Endothelial cell of umbilical vein (primary cell): ENCODE data around the gene NTSR1. TPM values are rescaled to one million over a fixed set of nuclear protein-coding genes. Genes with fewer than 3 reads are reported as not detected.

ENCODE experiments used
- BruUV-seq: library from RNA; stranded (reverse); fragments of 400-500 nt; replicated peaks from 2 replicates; lab custom pipeline; 2021; lab: Mats Ljungman, UMichigan
- CTCF ChIA-PET: fragments of 300-600, 350-600 bp; sonication (Branson Sonifier 250); formaldehyde crosslinking; loops from one replicate; lab custom pipeline; 2021; ENCODE audit warnings: antibody characterized with exemption, inconsistent platforms; lab: Charles Lee
- POLR2A ChIA-PET: fragments of 300-600, 350-600 bp; sonication (Branson Sonifier 250); formaldehyde crosslinking; loops from one replicate; lab custom pipeline; 2021; ENCODE audit warnings: antibody characterized with exemption, inconsistent platforms; lab: Charles Lee
- DNase-seq: peaks from one replicate; pipeline ENCODE4 v3.0.0-alpha.2; 2011; ENCODE audit warnings: low read depth, low spot score
- FAIRE-seq: peaks from 2 replicates; lab custom pipeline; 2011; peaks lifted over from hg19 to GRCh38; lab: Jason Lieb, UNC
- H2AFZ ChIP-seq: 2 replicates; pipeline ENCODE4 v1.6.0; 2012; ENCODE audit warnings: low read depth, low read length, control low read depth, inconsistent platforms
- H3K27ac ChIP-seq: 2 replicates; pipeline ENCODE4 v1.5.1; 2011; ENCODE audit warnings: low read depth, mild to moderate bottlenecking, control low read depth, low read length, moderate library complexity; ENCODE audit not compliant: insufficient read depth
- H3K27me3 ChIP-seq, 2 experiments: 2 replicates each; pipeline versions ENCODE4 v1.6.0 to v1.6.1; 2011; ENCODE audit warnings: low read length in 2 of 2, mixed read lengths in 1 of 2; ENCODE audit not compliant: control insufficient read depth in 2 of 2, insufficient read depth in 2 of 2
- H3K36me3 ChIP-seq, 2 experiments: 2 replicates in 1 of 2; 3 replicates in 1 of 2; pipeline ENCODE4 v1.5.1; 2011; ENCODE audit warnings: low read length in 2 of 2, mild to moderate bottlenecking in 1 of 2, moderate library complexity in 1 of 2; ENCODE audit not compliant: control insufficient read depth in 2 of 2, insufficient read depth in 2 of 2; ENCODE audit errors: extremely low read depth in 1 of 2
- H3K4me1 ChIP-seq: 3 replicates; pipeline ENCODE4 v1.5.1; 2011; ENCODE audit warnings: mild to moderate bottlenecking, low read length; ENCODE audit not compliant: control insufficient read depth, insufficient read depth; ENCODE audit errors: extremely low read depth
- H3K4me2 ChIP-seq: 2 replicates; pipeline ENCODE4 v1.6.1; 2011; ENCODE audit warnings: low read length, control low read depth, mixed read lengths; ENCODE audit not compliant: insufficient read depth
- H3K4me3 ChIP-seq, 3 experiments: fragments of 200-600 bp in 1 of 3; sonication (generic), shearing (Covaris generic) in 1 of 3; replicated peaks in 1 of 3; 2 replicates each; pipeline ENCODE4 v1.5.1; 2011 to 2016; ENCODE audit warnings: control low read depth in 3 of 3, low read length in 3 of 3, mild to moderate bottlenecking in 2 of 3, inconsistent platforms in 1 of 3, low read depth in 1 of 3, moderate library complexity in 1 of 3; ENCODE audit not compliant: insufficient read depth in 1 of 3
- H3K79me2 ChIP-seq: 2 replicates; pipeline ENCODE4 v1.6.0; 2012; ENCODE audit warnings: low read length, inconsistent platforms; ENCODE audit not compliant: control insufficient read depth, insufficient read depth
- H3K9ac ChIP-seq: replicated peaks from 2 replicates; pipeline ENCODE3; 2011; ENCODE audit warnings: low read length, control low read depth; ENCODE audit not compliant: insufficient read depth; ENCODE audit errors: extremely low read depth
- H3K9me1 ChIP-seq: replicated peaks from 3 replicates; pipeline ENCODE4 v1.6.0; 2011; ENCODE audit warnings: mild to moderate bottlenecking, low read length; ENCODE audit not compliant: control insufficient read depth, insufficient read depth; ENCODE audit errors: extremely low read depth
- H3K9me3 ChIP-seq: replicated peaks from 2 replicates; pipeline ENCODE4 v1.5.1; 2012; ENCODE audit warnings: low read length, inconsistent platforms; ENCODE audit not compliant: control insufficient read depth, insufficient read depth
- H4K20me1 ChIP-seq: replicated peaks from 2 replicates; pipeline ENCODE3; 2011; ENCODE audit warnings: mild to moderate bottlenecking, low read length; ENCODE audit not compliant: control insufficient read depth, insufficient read depth; ENCODE audit errors: extremely low read depth
- CTCF ChIP-seq, 2 donors: IDR thresholded peaks; 1 replicate in 1 of 2; 2 replicates in 1 of 2; pipeline ENCODE4 v1.5.1; 2011; ENCODE audit warnings: low read length in 2 of 2, mild to moderate bottlenecking in 2 of 2, moderate library complexity in 2 of 2, control low read depth in 1 of 2, inconsistent platforms in 1 of 2, low read depth in 1 of 2; ENCODE audit not compliant: insufficient read depth in 1 of 2; ENCODE audit errors: extremely low read depth in 1 of 2
- EZH2 ChIP-seq: IDR thresholded peaks from 2 replicates; pipeline ENCODE4 v1.6.1; 2012; ENCODE audit warnings: borderline replicate concordance, low read depth, mild to moderate bottlenecking, moderate library complexity, low read length, inconsistent platforms; ENCODE audit not compliant: severe bottlenecking
- FOS ChIP-seq: IDR thresholded peaks from 2 replicates; pipeline ENCODE4 v1.6.1; 2011; ENCODE audit warnings: mild to moderate bottlenecking, low read length, moderate library complexity, borderline replicate concordance; ENCODE audit not compliant: insufficient read depth
- GATA2 ChIP-seq: IDR thresholded peaks from 2 replicates; pipeline ENCODE4 v1.7.0; 2011; ENCODE audit warnings: low read depth, mild to moderate bottlenecking, moderate library complexity, mixed read lengths, low read length; ENCODE audit not compliant: insufficient read length, insufficient read depth
- JUN ChIP-seq: IDR thresholded peaks from 2 replicates; pipeline ENCODE4 v1.6.1; 2011; ENCODE audit warnings: borderline replicate concordance, low read depth; ENCODE audit not compliant: insufficient read length, insufficient read depth
- MAX ChIP-seq: IDR thresholded peaks from 2 replicates; pipeline ENCODE4 v1.6.1; 2011; ENCODE audit not compliant: insufficient read depth, insufficient read length
- MYC ChIP-seq: IDR thresholded peaks from one replicate; pipeline ENCODE4 v1.6.1; 2011; ENCODE audit warnings: mild to moderate bottlenecking, low read depth, low read length
- POLR2A ChIP-seq: IDR thresholded peaks from 2 replicates; pipeline ENCODE4 v1.6.1; 2012; ENCODE audit warnings: low read depth, mild to moderate bottlenecking, control low read depth, low read length
- POLR2AphosphoS5 ChIP-seq: IDR thresholded peaks from 2 replicates; pipeline ENCODE4 v1.6.1; 2012; ENCODE audit warnings: low read depth, mild to moderate bottlenecking, control low read depth, low read length, moderate library complexity; ENCODE audit not compliant: insufficient read depth
- dilution Hi-C: fragments of 300-500 bp; cut with MboI; formaldehyde crosslinking; loops from one replicate; pipeline ENCODE4 v1.15.0; 2019; ENCODE audit warnings: low sequenced_read_pairs; ENCODE audit not compliant: extremely low pct_ligation_motif_present
- intact Hi-C: fragments of 100-400 bp; cut with micrococcal nuclease; formaldehyde crosslinking; loops from one replicate; pipeline ENCODE4 v1.10.0; 2022
- polyA plus RNA-seq, 4 experiments: library from polyadenylated mRNA; depleted of rRNA in 3 of 4; stranded (reverse) in 3 of 4; unstranded in 1 of 4; fragments of >200 nt; gene quantifications; 2 replicates each; pipeline versions ENCODE4 v1.2.1 to v1.2.3, GENCODE V29; 2011 to 2012; ENCODE audit warnings: missing spikeins in 1 of 4
- total RNA-seq: library from RNA; stranded (reverse); gene quantifications from 2 replicates; pipeline ENCODE4 v1.2.3, GENCODE V29; 2021

Gene NTSR1
- total and polyA plus RNA-seq, 2 donors (not counting 3 experiments of a cell fraction or from before 2014, with no cell fraction given), result 0.14 to 2.1 TPM

DNA sequence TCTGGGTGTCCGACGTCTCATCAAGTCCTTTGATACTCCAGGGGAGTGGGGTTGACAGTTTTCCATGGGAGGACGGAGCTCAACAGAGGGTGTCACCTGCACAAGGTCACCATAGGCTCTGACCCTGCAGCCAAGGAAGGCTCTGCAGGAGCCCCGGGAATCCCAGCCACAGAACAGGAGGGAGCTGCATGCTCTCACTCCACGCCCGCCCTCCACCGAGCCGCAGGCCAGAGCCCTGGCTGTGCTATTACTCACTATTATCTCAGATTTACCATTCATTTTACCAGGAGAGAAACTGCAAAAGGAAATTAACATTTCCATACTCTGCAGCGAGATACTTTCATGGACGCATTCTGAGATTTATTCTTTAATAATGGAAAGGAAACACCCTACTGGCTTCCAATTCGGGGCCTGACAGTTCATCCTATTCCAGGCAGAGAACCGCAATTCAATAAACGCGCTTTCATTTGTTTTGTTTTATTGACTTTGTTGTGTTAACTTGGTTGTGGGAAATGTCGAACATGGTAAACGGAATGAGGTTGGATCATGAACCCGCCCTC lies 18.3 kb upstream of the NTSR1 start:
- no peaks in the 10 kb centered on the region for H3K36me3 ChIP-seq
- H3K9me1 ChIP-seq, result no peaks in the 10 kb centered on the region
- H3K9ac ChIP-seq, result no peak overlapping the region
- H4K20me1 ChIP-seq, result no peaks in the 10 kb centered on the region
- DNase-seq, result no peak
- no TSS peak for BruUV-seq
- H3K27ac ChIP-seq, result no peak overlapping the region
- intact Hi-C loops (no loop called here), dilution Hi-C loops (no loop called here)
- H3K9me3 ChIP-seq, result no peaks in the 10 kb centered on the region
- H3K79me2 ChIP-seq, result no peaks in the 10 kb centered on the region
- H3K4me2 ChIP-seq, result no peak overlapping the region
- TF ChIP-seq MYC (no peak), CTCF (IDR thresholded peaks at IDR 0.05; ENCODE audit: extremely low read depth in 1 of 2, insufficient read depth in 1 of 2, low read depth in 1 of 2, low read length in 2 of 2) (no peak), POLR2AphosphoS5 (no peak), JUN (no peak), GATA2 (no peak), MAX (no peak), FOS (no peak), EZH2 (no peak), POLR2A (no peak)
- no peak overlapping the region for H2AFZ ChIP-seq
- peaks cover 0 to 2% of the 10 kb centered on the region in 2 experiments for H3K27me3 ChIP-seq
- H3K4me1 ChIP-seq, result no peaks in the 10 kb centered on the region
- FAIRE-seq, result no peak
- POLR2A ChIA-PET, result no interaction called here
- CTCF ChIA-PET, result interaction anchor here (0.7 kb wide), 2 partner anchors 92 to 101 kb away, joined by 3 to 5 read pairs; no protein-coding TSS in a partner anchor
- no peak overlapping the region for H3K4me3 ChIP-seq
